K562 (cell line): ENCODE results near the gene SENP1. TPM values are rescaled to one million over a fixed set of nuclear protein-coding genes. Genes with fewer than 3 reads are reported as not detected.

ENCODE experiments used
- BCL6 ChIP-seq: fragments of 250-450 bp; sonication (Bioruptor Pico); IDR thresholded peaks from 2 replicates; pipeline ENCODE4 v1.4.0; 2020
- CEBPG ChIP-seq, 3 experiments: fragments of 200-800 bp in 1 of 3; sonication (Bioruptor generic) in 1 of 3; sonication (generic) in 1 of 3; formaldehyde crosslinking in 1 of 3; IDR thresholded peaks in 2 of 3; conservative IDR thresholded peaks in 1 of 3; 2 replicates each; pipeline versions ENCODE4 v1.6.1 to v1.8.0; 2016 to 2022; ENCODE audit warnings: missing compliant biosample characterization in 2 of 3, missing genetic modification characterization in 2 of 3, mild to moderate bottlenecking in 1 of 3, missing genetic modification reagents in 1 of 3
- FOXP1 ChIP-seq: sonication (generic); formaldehyde crosslinking; IDR thresholded peaks from 2 replicates; pipeline ENCODE4 v1.8.0; 2022; ENCODE audit warnings: mild to moderate bottlenecking, missing genetic modification reagents
- HDAC8 ChIP-seq: fragments of 450-650 bp; IDR thresholded peaks from 2 replicates; pipeline ENCODE4 v1.6.1; 2016; ENCODE audit warnings: mild to moderate bottlenecking, missing genetic modification characterization, moderate library complexity, missing compliant biosample characterization
- JUN ChIP-seq, 2 experiments: sonication (generic) in 1 of 2; formaldehyde crosslinking in 1 of 2; IDR thresholded peaks; 2 replicates each; pipeline versions ENCODE4 v1.6.1 to v1.8.0; 2012 to 2022; ENCODE audit warnings: borderline replicate concordance in 2 of 2, mild to moderate bottlenecking in 2 of 2, improper control_type of control experiment in 1 of 2, low read depth in 1 of 2, low read length in 1 of 2, missing genetic modification reagents in 1 of 2
- MAFK ChIP-seq: IDR thresholded peaks from 2 replicates; pipeline ENCODE4 v1.6.1; 2011; ENCODE audit warnings: low read length, improper control_type of control experiment
- MEIS2 ChIP-seq: fragments of 450-650 bp; IDR thresholded peaks from 2 replicates; pipeline ENCODE4 v1.6.1; 2014; ENCODE audit warnings: mild to moderate bottlenecking; ENCODE audit not compliant: partially characterized antibody
- TBL1XR1 ChIP-seq, 2 experiments: IDR thresholded peaks; 2 replicates each; pipeline ENCODE4 v1.6.1; 2012; ENCODE audit warnings: improper control_type of control experiment in 2 of 2, low read length in 2 of 2, mild to moderate bottlenecking in 1 of 2
- TCF7 ChIP-seq: sonication (generic); IDR thresholded peaks from 2 replicates; pipeline ENCODE4 v1.6.1; 2016; ENCODE audit warnings: antibody characterized with exemption, borderline replicate concordance
- THRAP3 ChIP-seq: fragments of 450-650 bp; IDR thresholded peaks from 2 replicates; pipeline ENCODE4 v1.6.1; 2016; ENCODE audit warnings: mild to moderate bottlenecking, inconsistent platforms, borderline replicate concordance
- ZNF354B ChIP-seq: fragments of 250-450 bp; sonication (Bioruptor Pico); IDR thresholded peaks from 2 replicates; pipeline ENCODE4 v1.4.0; 2020
- ZNF431 ChIP-seq: sonication (generic); formaldehyde crosslinking; IDR thresholded peaks from 2 replicates; pipeline ENCODE4 v1.8.0; 2022; ENCODE audit warnings: mild to moderate bottlenecking, missing genetic modification reagents
- ZNF717 ChIP-seq: fragments of 250-450 bp; sonication (Bioruptor Pico); IDR thresholded peaks from 2 replicates; pipeline ENCODE4 v1.5.0; 2021
- polyA plus RNA-seq, 8 experiments: library from polyadenylated mRNA; depleted of rRNA in 4 of 8; stranded (reverse) in 5 of 8; unstranded in 3 of 8; fragments of >200 nt; fragmentation: Nextera tagmentation in 2 of 8; fragmentation: Illumina TruSeq in 1 of 8; extraction: Ambion mirVana in 2 of 8; extraction: Trizol in 1 of 8; gene quantifications; 2 replicates each; pipeline versions ENCODE4 v1.2.1 to v1.2.3, GENCODE V29; 2011 to 2014; ENCODE audit warnings: inconsistent platforms in 1 of 8, missing spikeins in 1 of 8
- total RNA-seq, 7 experiments: library from RNA; depleted of rRNA in 6 of 7; stranded (reverse); fragments of >200 nt in 6 of 7; fragmentation: Illumina TruSeq in 2 of 7; extraction: Trizol in 2 of 7; gene quantifications; 2 replicates each; pipeline versions ENCODE4 v1.2.1 to v1.2.3, GENCODE V29; 2011 to 2021; ENCODE audit warnings: low replicate concordance in 1 of 7
- TF ChIP-seq, protein P1 (sequence below): fragments of 450-650 bp; IDR thresholded peaks from 2 replicates; pipeline ENCODE4 v1.6.1; 2016
- TF ChIP-seq, protein P2 (sequence below): fragments of 450-650 bp; formaldehyde crosslinking; IDR thresholded peaks from 2 replicates; pipeline ENCODE4 v1.4.0; 2020; ENCODE audit warnings: mild to moderate bottlenecking, mixed read lengths
- TF ChIP-seq, protein P3 (sequence below), 2 experiments: fragments of 200-800 bp in 1 of 2; sonication (Bioruptor generic) in 1 of 2; sonication (generic) in 1 of 2; formaldehyde crosslinking in 1 of 2; IDR thresholded peaks in 1 of 2; conservative IDR thresholded peaks in 1 of 2; 2 replicates each; pipeline versions ENCODE4 v1.5.0 to v1.6.1; 2016 to 2020; ENCODE audit warnings: missing compliant biosample characterization in 1 of 2, missing genetic modification characterization in 1 of 2, missing genetic modification reagents in 1 of 2
- TF ChIP-seq, protein P4 (sequence below), 2 experiments: IDR thresholded peaks; 2 replicates each; pipeline ENCODE4 v1.6.1; 2011; ENCODE audit warnings: borderline replicate concordance in 1 of 2, control low read depth in 1 of 2, low read depth in 1 of 2, low read length in 1 of 2, mild to moderate bottlenecking in 1 of 2, mixed read lengths in 1 of 2, moderate library complexity in 1 of 2; ENCODE audit not compliant: insufficient read depth in 1 of 2, insufficient read length in 1 of 2, poor library complexity in 1 of 2, severe bottlenecking in 1 of 2; ENCODE audit errors: extremely low read depth in 1 of 2
- TF ChIP-seq, protein P5 (sequence below), 2 experiments: fragments of 450-650 bp; conservative IDR thresholded peaks; 2 replicates each; pipeline ENCODE4 v1.6.1; 2017; ENCODE audit warnings: mild to moderate bottlenecking in 2 of 2, moderate library complexity in 2 of 2

Gene SENP1
- total and polyA plus RNA-seq, 9 of the 15 experiments (the other 6 are each of a cell fraction or from before 2014, with no cell fraction given) = 15.5 to 59.0 (median 36.3) TPM

DNA sequence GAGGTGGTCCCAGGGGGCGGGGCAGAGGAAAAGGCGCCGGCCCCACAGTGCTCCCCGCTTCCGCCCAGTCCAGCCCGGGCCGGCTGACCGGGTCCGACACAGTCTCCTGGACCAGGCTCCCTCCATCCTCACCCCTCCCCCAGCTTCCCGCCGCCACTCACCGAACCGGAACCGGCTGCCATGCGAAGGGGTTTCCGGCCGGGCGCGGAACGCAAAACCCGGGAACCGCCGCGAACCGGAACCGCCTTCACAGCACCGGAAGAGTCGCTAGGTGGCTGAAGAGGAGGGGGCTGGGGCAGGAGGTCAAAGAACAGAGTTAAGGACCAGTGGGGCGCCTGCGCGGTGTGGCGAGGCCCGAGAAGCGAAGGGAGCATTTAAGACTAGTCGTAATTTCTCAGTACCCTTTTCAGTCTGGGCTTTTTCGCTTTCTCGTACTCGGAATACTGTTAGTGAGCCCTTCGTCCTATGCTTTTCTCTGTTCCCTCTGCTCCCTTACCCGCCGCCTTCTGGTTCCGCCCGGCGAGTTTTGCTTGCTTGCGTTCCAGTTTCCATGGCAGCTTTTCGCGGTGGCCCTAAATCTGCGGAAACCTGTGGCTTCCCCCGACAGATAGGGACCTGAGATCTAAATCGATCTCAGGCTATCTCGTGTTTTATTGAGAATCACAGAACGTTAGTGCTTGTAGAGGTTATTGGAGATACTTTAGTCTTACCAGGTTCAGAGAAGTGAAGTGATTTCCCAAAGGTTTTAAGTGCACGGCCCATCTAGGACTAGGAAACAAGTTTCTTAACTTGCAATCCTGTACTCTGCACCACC is at the start of gene SENP1 (continued):
- TF ChIP-seq, protein P1, sequence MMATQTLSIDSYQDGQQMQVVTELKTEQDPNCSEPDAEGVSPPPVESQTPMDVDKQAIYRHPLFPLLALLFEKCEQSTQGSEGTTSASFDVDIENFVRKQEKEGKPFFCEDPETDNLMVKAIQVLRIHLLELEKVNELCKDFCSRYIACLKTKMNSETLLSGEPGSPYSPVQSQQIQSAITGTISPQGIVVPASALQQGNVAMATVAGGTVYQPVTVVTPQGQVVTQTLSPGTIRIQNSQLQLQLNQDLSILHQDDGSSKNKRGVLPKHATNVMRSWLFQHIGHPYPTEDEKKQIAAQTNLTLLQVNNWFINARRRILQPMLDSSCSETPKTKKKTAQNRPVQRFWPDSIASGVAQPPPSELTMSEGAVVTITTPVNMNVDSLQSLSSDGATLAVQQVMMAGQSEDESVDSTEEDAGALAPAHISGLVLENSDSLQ = peak; percentile 87
- TF ChIP-seq CEBPG (CRISPR knock-in tag; IDR thresholded peaks at IDR 0.05) = no peak
- no peak for TF ChIP-seq CEBPG (tag; conservative IDR thresholded peaks at IDR 0.05 in 1 of 2, IDR thresholded peaks at IDR 0.05 in 1 of 2)
- no peak for TF ChIP-seq ZNF717 (CRISPR knock-in tag)
- TF ChIP-seq, protein P2, sequence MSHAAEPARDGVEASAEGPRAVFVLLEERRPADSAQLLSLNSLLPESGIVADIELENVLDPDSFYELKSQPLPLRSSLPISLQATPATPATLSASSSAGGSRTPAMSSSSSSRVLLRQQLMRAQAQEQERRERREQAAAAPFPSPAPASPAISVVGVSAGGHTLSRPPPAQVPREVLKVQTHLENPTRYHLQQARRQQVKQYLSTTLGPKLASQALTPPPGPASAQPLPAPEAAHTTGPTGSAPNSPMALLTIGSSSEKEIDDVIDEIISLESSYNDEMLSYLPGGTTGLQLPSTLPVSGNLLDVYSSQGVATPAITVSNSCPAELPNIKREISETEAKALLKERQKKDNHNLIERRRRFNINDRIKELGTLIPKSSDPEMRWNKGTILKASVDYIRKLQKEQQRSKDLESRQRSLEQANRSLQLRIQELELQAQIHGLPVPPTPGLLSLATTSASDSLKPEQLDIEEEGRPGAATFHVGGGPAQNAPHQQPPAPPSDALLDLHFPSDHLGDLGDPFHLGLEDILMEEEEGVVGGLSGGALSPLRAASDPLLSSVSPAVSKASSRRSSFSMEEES (CRISPR knock-in tag) = no peak
- TF ChIP-seq, protein P3, sequence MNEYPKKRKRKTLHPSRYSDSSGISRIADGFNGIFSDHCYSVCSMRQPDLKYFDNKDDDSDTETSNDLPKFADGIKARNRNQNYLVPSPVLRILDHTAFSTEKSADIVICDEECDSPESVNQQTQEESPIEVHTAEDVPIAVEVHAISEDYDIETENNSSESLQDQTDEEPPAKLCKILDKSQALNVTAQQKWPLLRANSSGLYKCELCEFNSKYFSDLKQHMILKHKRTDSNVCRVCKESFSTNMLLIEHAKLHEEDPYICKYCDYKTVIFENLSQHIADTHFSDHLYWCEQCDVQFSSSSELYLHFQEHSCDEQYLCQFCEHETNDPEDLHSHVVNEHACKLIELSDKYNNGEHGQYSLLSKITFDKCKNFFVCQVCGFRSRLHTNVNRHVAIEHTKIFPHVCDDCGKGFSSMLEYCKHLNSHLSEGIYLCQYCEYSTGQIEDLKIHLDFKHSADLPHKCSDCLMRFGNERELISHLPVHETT (CRISPR knock-in tag; conservative IDR thresholded peaks at IDR 0.05 in 1 of 2, IDR thresholded peaks at IDR 0.05 in 1 of 2) = peak in 1 of 2 experiments; percentile 98; a peak in 2 of 4 replicates
- TF ChIP-seq, protein P4, sequence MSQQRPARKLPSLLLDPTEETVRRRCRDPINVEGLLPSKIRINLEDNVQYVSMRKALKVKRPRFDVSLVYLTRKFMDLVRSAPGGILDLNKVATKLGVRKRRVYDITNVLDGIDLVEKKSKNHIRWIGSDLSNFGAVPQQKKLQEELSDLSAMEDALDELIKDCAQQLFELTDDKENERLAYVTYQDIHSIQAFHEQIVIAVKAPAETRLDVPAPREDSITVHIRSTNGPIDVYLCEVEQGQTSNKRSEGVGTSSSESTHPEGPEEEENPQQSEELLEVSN (IDR thresholded peaks at IDR 0.05; ENCODE audit: borderline replicate concordance in 1 of 2, extremely low read depth in 1 of 2, insufficient read depth in 1 of 2, insufficient read length in 1 of 2, low read depth in 1 of 2, low read length in 1 of 2, poor library complexity in 1 of 2, severe bottlenecking in 1 of 2) = no peak
- no peak for TF ChIP-seq ZNF354B (CRISPR knock-in tag)
- TF ChIP-seq MAFK = 0 out of 2 replicates have a peak, but pooled peaks have one; percentile 16
- no peak for TF ChIP-seq HDAC8 (tag)
- no peak for TF ChIP-seq BCL6 (CRISPR knock-in tag)
- no peak for TF ChIP-seq MEIS2
- TF ChIP-seq JUN (IDR thresholded peaks at IDR 0.05; ENCODE audit: borderline replicate concordance, low read depth, low read length) = peak; percentile 23; the same call in 1 of the 2 replicates
- TF ChIP-seq JUN (CRISPR knock-in tag; IDR thresholded peaks at IDR 0.05; ENCODE audit: borderline replicate concordance) = no peak; the same call in 1 of the 2 replicates
- no peak for TF ChIP-seq ZNF431
- no peak for TF ChIP-seq TCF7
- TF ChIP-seq FOXP1 (CRISPR knock-in tag) = 0 out of 2 replicates have a peak, but pooled peaks have one; percentile 39
- TF ChIP-seq TBL1XR1 (IDR thresholded peaks at IDR 0.05; ENCODE audit: low read length in 2 of 2) = peak in 1 of 2 experiments; percentile 53; a peak in 1 of 4 replicates
- no peak for TF ChIP-seq THRAP3
- TF ChIP-seq, protein P5, sequence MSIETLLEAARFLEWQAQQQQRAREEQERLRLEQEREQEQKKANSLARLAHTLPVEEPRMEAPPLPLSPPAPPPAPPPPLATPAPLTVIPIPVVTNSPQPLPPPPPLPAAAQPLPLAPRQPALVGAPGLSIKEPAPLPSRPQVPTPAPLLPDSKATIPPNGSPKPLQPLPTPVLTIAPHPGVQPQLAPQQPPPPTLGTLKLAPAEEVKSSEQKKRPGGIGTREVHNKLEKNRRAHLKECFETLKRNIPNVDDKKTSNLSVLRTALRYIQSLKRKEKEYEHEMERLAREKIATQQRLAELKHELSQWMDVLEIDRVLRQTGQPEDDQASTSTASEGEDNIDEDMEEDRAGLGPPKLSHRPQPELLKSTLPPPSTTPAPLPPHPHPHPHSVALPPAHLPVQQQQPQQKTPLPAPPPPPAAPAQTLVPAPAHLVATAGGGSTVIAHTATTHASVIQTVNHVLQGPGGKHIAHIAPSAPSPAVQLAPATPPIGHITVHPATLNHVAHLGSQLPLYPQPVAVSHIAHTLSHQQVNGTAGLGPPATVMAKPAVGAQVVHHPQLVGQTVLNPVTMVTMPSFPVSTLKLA (conservative IDR thresholded peaks at IDR 0.05) = peak; percentile 55 to 81; a peak in 3 of 4 replicates
